ENCODE results near the gene TTC14. TPM values are rescaled to one million over a fixed set of nuclear protein-coding genes. Genes with fewer than 3 reads are reported as not detected.

Gene TTC14
- total and polyA plus RNA-seq, 4 donors = 5.3 to 34.5 (median 13.2) TPM

- Histone ChIP-seq H3K27me3 (ENCODE audit: control insufficient read depth in 4 of 4, insufficient read depth in 4 of 4, low read length in 3 of 4) (no peaks in the 10 kb centered on the region), H3K9me3 (ENCODE audit: control insufficient read depth in 4 of 4, low read length in 3 of 4) (no peaks in the 10 kb centered on the region), H3K4me3 (ENCODE audit: low read depth in 1 of 3, low read length in 3 of 3) (no peak overlapping the region), H3K9ac (ENCODE audit: low read depth in 1 of 2, low read length in 2 of 2) (no peak overlapping the region), H3K4me1 (ENCODE audit: control insufficient read depth in 4 of 4, insufficient read depth in 4 of 4, low read length in 3 of 4) (no peaks in the 10 kb centered on the region), H3K27ac (ENCODE audit: low read depth in 1 of 2, low read length in 2 of 2) (no peak overlapping the region), H3K36me3 (ENCODE audit: control insufficient read depth in 4 of 4, insufficient read depth in 3 of 4, low read depth in 1 of 4, low read length in 3 of 4) (no peaks in the 10 kb centered on the region)
- WGBS = 82% methylated on average over 4 of the region's 4 CpGs
- TF ChIP-seq RAD21 (IDR thresholded peaks at IDR 0.05) (no peak), SP1 (IDR thresholded peaks at IDR 0.05) (no peak), FOXA1 (IDR thresholded peaks at IDR 0.05) (no peak), RXRA (IDR thresholded peaks at IDR 0.05) (no peak), ATF3 (IDR thresholded peaks at IDR 0.05) (no peak), CTCF (IDR thresholded peaks at IDR 0.05; ENCODE audit: low read depth, low read length, missing input control) (no peak), GABPA (IDR thresholded peaks at IDR 0.05 in 1 of 2, conservative IDR thresholded peaks at IDR 0.05 in 1 of 2) (no peak), EGR1 (IDR thresholded peaks at IDR 0.05; ENCODE audit: low read depth in 2 of 2) (no peak)
- DNase-seq (ENCODE audit: low spot score) = no peak
Observed at GRCh38 chr3:180563406-180563805, 38.6 kb upstream of the TTC14 start.

GRCh38 chr3:180564676-180565075 is 37.3 kb upstream of the TTC14 start:
- DNase-seq (ENCODE audit: low spot score) = no peak
- Histone ChIP-seq H3K9me3 (ENCODE audit: control insufficient read depth in 4 of 4, low read length in 3 of 4) (no peaks in the 10 kb centered on the region), H3K27me3 (ENCODE audit: control insufficient read depth in 4 of 4, insufficient read depth in 4 of 4, low read length in 3 of 4) (no peaks in the 10 kb centered on the region), H3K27ac (ENCODE audit: low read depth in 1 of 2, low read length in 2 of 2) (no peak overlapping the region), H3K4me1 (ENCODE audit: control insufficient read depth in 4 of 4, insufficient read depth in 4 of 4, low read length in 3 of 4) (no peaks in the 10 kb centered on the region), H3K36me3 (ENCODE audit: control insufficient read depth in 4 of 4, insufficient read depth in 3 of 4, low read depth in 1 of 4, low read length in 3 of 4) (no peaks in the 10 kb centered on the region), H3K9ac (ENCODE audit: low read depth in 1 of 2, low read length in 2 of 2) (no peak overlapping the region), H3K4me3 (ENCODE audit: low read depth in 1 of 3, low read length in 3 of 3) (no peak overlapping the region)
- no peak for TF ChIP-seq RAD21 (IDR thresholded peaks at IDR 0.05)
- TF ChIP-seq EGR1 (IDR thresholded peaks at IDR 0.05; ENCODE audit: low read depth in 2 of 2) = no peak
- TF ChIP-seq FOXA2 (IDR thresholded peaks at IDR 0.05) = no peak
- TF ChIP-seq YY1 (IDR thresholded peaks at IDR 0.05) = no peak
- TF ChIP-seq GABPA (IDR thresholded peaks at IDR 0.05 in 1 of 2, conservative IDR thresholded peaks at IDR 0.05 in 1 of 2) = no peak
- no peak for TF ChIP-seq ATF3 (IDR thresholded peaks at IDR 0.05)
- TF ChIP-seq FOXA1 (IDR thresholded peaks at IDR 0.05) = no peak
- no peak for TF ChIP-seq JUND (IDR thresholded peaks at IDR 0.05)
- no peak for TF ChIP-seq CTCF (IDR thresholded peaks at IDR 0.05; ENCODE audit: low read depth, low read length, missing input control)
- TF ChIP-seq REST (IDR thresholded peaks at IDR 0.05) = no peak
- no peak for TF ChIP-seq TAF1 (conservative IDR thresholded peaks at IDR 0.05)
- no peak for TF ChIP-seq HNF4G (IDR thresholded peaks at IDR 0.05)
- no peak for TF ChIP-seq ZBTB33 (IDR thresholded peaks at IDR 0.05)
- no peak for TF ChIP-seq SP1 (IDR thresholded peaks at IDR 0.05)
- no peak for TF ChIP-seq NR2F2 (IDR thresholded peaks at IDR 0.05)
- TF ChIP-seq HNF4A (conservative IDR thresholded peaks at IDR 0.05) = no peak
- TF ChIP-seq RXRA (IDR thresholded peaks at IDR 0.05) = no peak
- no peak for TF ChIP-seq MAX (IDR thresholded peaks at IDR 0.05)
- WGBS = 80% methylated on average over 2 of the region's 2 CpGs
